Glutamatergic neuron (in vitro differentiated cells): Measurements from ENCODE around the gene DPF3. TPM values are rescaled to one million over a fixed set of nuclear protein-coding genes. Genes with fewer than 3 reads are reported as not detected.

Source experiments
- DNase-seq: peaks from one replicate; pipeline ENCODE4 v3.0.0; 2022
- H3K27ac Mint-ChIP-seq: one replicate; pipeline ENCODE4 v1.8.0; 2020; ENCODE audit warnings: mild to moderate bottlenecking, mixed read lengths, inconsistent platforms; ENCODE audit not compliant: unreplicated experiment
- H3K27me3 Mint-ChIP-seq: one replicate; pipeline ENCODE4 v1.8.0; 2020; ENCODE audit warnings: mild to moderate bottlenecking, moderate library complexity, mixed read lengths, inconsistent platforms; ENCODE audit not compliant: unreplicated experiment
- H3K36me3 Mint-ChIP-seq: one replicate; pipeline ENCODE4 v1.8.0; 2020; ENCODE audit warnings: mild to moderate bottlenecking, mixed read lengths, inconsistent platforms; ENCODE audit not compliant: unreplicated experiment
- H3K4me1 Mint-ChIP-seq: one replicate; pipeline ENCODE4 v1.8.0; 2020; ENCODE audit warnings: mild to moderate bottlenecking, low read depth, mixed read lengths, inconsistent platforms; ENCODE audit not compliant: unreplicated experiment
- H3K4me3 Mint-ChIP-seq: one replicate; pipeline ENCODE4 v1.8.0; 2020; ENCODE audit warnings: mild to moderate bottlenecking, mixed read lengths, inconsistent platforms; ENCODE audit not compliant: unreplicated experiment
- H3K9me3 Mint-ChIP-seq: one replicate; pipeline ENCODE4 v1.8.0; 2020; ENCODE audit warnings: mild to moderate bottlenecking, moderate library complexity, mixed read lengths, inconsistent platforms; ENCODE audit not compliant: unreplicated experiment
- total RNA-seq: library from RNA; stranded (reverse); fragmentation: NEBNext Ultra II Directional; extraction: Animal tissue kit (Norgen Biotek cat#: 25700); gene quantifications from one replicate; pipeline ENCODE4 v1.2.1, GENCODE V29; 2021; ENCODE audit not compliant: unreplicated experiment
- TF ChIP-seq, protein P1 (sequence below): fragments of 200-600 bp; sonication (generic); IDR thresholded peaks from one replicate; pipeline ENCODE4 v1.5.0; 2021; ENCODE audit not compliant: partially characterized antibody, unreplicated experiment

DPF3 gene
- total RNA-seq, 1 donor from 2014 or later = 13.7 TPM

DNA sequence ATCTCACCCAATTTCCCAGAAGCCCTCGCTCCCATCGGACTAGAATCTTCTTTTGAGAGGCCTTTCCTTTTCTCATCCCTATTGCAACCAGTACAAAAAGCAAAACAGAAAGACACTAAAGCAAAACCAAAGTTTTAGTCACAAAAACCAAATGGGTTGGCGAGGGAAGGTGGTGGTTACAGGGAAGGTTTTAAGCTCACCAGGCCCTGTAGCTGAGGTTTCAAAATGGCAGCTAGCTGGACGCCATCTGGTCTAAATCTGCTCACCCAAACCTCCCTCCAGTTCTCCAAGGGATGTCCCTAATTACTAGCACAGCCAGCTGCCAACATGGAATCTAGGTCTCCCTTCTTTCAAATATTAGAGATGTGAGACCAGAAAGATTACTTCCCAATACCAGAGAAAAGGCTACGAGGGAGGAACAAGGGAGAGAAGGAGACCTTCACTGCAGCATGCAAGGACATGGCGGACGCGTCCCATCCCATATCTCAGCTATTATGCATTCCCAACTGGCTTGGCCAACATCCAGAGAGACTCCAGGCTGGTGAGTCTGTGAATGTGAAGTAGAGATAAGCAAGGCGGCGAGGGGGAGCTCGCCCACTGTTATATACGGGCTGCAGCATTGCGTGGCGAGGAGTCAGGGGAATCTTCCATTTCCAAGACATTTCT lies 70.8 kb downstream of the DPF3 start:
- Mint-ChIP-seq H3K27ac (no peak overlapping the region), H3K9me3 (peaks cover 2% of the 10 kb centered on the region), H3K4me3 (no peak overlapping the region), H3K27me3 (peaks cover 2% of the 10 kb centered on the region), H3K36me3 (no peaks in the 10 kb centered on the region), H3K4me1 (peaks cover 14% of the 10 kb centered on the region)
- TF ChIP-seq, protein P1, sequence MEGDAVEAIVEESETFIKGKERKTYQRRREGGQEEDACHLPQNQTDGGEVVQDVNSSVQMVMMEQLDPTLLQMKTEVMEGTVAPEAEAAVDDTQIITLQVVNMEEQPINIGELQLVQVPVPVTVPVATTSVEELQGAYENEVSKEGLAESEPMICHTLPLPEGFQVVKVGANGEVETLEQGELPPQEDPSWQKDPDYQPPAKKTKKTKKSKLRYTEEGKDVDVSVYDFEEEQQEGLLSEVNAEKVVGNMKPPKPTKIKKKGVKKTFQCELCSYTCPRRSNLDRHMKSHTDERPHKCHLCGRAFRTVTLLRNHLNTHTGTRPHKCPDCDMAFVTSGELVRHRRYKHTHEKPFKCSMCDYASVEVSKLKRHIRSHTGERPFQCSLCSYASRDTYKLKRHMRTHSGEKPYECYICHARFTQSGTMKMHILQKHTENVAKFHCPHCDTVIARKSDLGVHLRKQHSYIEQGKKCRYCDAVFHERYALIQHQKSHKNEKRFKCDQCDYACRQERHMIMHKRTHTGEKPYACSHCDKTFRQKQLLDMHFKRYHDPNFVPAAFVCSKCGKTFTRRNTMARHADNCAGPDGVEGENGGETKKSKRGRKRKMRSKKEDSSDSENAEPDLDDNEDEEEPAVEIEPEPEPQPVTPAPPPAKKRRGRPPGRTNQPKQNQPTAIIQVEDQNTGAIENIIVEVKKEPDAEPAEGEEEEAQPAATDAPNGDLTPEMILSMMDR = no peak
- DNase-seq = no peak

DNA sequence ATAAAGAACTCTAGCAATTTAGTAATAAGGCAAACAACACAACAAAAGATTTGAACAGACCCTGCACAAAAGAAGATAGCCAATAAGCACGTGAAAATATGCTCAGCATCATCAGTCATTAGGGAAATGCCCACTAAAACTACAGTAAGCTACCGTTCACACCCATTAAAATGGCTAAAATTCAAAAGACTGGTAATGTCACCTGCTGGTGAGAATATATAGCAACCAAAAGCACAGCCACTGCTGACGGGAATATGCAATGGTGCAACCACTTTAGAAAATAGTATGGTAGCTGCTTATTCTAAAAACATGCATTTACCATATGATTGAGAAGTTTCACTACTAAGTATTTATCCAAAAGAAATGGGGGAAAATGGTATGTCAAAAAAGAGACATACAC lies 74.9 kb downstream of the DPF3 start:
- Mint-ChIP-seq H3K36me3 (no peaks in the 10 kb centered on the region), H3K4me3 (no peak overlapping the region), H3K27ac (no peak overlapping the region), H3K27me3 (peaks cover 2% of the 10 kb centered on the region), H3K9me3 (no peaks in the 10 kb centered on the region), H3K4me1 (peaks cover 5% of the 10 kb centered on the region)
- no peak for DNase-seq
- TF ChIP-seq, protein P1 = no peak

DNA sequence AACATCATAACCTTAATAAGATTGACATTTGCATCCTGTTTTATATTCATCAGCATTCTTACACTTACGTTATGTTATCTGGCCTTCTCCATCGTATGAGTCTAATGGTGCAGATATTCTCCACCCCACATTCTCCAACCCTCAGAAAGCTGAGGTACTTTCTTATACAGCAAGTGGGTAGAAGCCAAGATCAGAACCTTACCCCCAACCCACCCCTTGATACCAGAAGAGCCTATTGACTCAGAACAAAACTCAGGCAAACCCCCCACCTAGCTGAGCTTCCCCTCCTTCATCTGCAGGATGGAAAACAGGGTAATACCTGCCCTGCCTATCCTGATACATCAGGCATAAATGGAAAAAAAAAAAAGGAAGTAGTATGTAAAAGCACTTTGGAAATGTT lies 77.6 kb downstream of the DPF3 start:
- no peak overlapping the region for H3K4me3 Mint-ChIP-seq
- peaks cover 4% of the 10 kb centered on the region for H3K27me3 Mint-ChIP-seq
- DNase-seq = no peak
- H3K36me3 Mint-ChIP-seq = no peaks in the 10 kb centered on the region
- no peaks in the 10 kb centered on the region for H3K9me3 Mint-ChIP-seq
- no peak overlapping the region for H3K27ac Mint-ChIP-seq
- TF ChIP-seq, protein P1 = no peak
- no peaks in the 10 kb centered on the region for H3K4me1 Mint-ChIP-seq

DNA sequence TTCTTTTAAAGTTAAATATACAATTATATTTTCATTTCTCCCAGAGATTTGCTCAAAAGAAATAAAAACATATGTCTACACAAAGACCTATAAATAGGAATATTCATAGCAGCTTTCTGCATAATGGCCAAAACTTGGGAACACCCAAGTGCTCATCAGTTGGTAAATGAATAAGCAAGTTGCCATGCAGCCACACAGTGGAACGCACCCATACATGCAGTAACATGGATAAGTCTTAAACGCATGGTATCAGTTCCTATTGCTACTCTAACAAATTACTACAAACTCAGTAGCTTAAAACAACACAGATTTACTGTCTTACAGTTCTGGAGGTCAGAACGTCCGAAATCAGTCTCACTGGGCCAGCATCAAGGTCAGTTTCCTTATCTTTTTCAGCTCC lies 78.5 kb downstream of the DPF3 start:
- Mint-ChIP-seq H3K27ac (no peak overlapping the region), H3K9me3 (no peaks in the 10 kb centered on the region), H3K27me3 (peaks cover 4% of the 10 kb centered on the region), H3K4me3 (no peak overlapping the region), H3K4me1 (no peaks in the 10 kb centered on the region), H3K36me3 (no peaks in the 10 kb centered on the region)
- no peak for DNase-seq
- TF ChIP-seq, protein P1 = no peak

DNA sequence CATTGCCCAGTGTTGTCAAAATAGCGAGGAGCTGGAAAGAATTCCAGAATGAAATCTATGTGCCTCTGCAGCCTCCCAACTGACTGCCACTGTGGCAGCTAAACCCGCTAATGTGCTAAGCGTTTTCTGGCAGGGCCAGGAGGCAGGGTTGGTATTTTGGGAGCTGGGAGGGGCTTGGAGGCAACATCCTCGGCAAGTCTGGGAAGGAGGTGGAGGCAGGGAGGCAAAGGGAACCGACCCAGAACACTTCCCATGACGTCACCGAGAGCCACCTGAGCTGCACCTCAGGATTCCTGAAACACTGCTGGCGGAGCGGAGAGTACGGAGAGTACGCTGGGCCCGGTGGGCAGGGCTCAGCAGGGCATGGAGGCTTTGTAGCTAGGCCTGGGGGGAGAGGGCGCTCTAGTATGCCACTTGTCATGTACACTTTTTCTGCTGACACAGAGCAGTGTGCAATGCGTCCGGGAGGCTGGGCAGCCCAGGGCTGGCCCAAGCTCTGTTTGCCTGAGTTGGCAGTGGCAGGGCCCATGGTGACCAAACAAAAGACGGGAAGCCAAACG lies 81.5 kb downstream of the DPF3 start:
- no peak overlapping the region for H3K27ac Mint-ChIP-seq
- H3K4me1 Mint-ChIP-seq = no peaks in the 10 kb centered on the region
- no peak overlapping the region for H3K4me3 Mint-ChIP-seq
- no peak for DNase-seq
- peaks cover 4% of the 10 kb centered on the region for H3K27me3 Mint-ChIP-seq
- H3K9me3 Mint-ChIP-seq = no peaks in the 10 kb centered on the region
- TF ChIP-seq, protein P1 = no peak
- H3K36me3 Mint-ChIP-seq = no peaks in the 10 kb centered on the region
